Uterus (tissue), 2 donors: ENCODE results near the gene FAM184A.

Source experiments
- POLR2A ChIP-seq, 2 donors: fragments of 450-650 bp; IDR thresholded peaks; one replicate each; pipeline ENCODE4 v1.6.1; 2016; ENCODE audit warnings: antibody characterized with exemption in 2 of 2, mild to moderate bottlenecking in 1 of 2, moderate library complexity in 1 of 2
- TF ChIP-seq, protein P1 (sequence below), 4 experiments: fragments of 200-600 bp in 2 of 4; fragments of 450-650 bp in 2 of 4; sonication (generic) in 2 of 4; IDR thresholded peaks; one replicate each; pipeline ENCODE4 v1.5.1; 2016 to 2019; ENCODE audit warnings: antibody characterized with exemption in 4 of 4, mild to moderate bottlenecking in 2 of 4, moderate library complexity in 1 of 4

GRCh38 chr6:119078376-119079282 lies at the start of gene FAM184A:
- TF ChIP-seq, protein P1, sequence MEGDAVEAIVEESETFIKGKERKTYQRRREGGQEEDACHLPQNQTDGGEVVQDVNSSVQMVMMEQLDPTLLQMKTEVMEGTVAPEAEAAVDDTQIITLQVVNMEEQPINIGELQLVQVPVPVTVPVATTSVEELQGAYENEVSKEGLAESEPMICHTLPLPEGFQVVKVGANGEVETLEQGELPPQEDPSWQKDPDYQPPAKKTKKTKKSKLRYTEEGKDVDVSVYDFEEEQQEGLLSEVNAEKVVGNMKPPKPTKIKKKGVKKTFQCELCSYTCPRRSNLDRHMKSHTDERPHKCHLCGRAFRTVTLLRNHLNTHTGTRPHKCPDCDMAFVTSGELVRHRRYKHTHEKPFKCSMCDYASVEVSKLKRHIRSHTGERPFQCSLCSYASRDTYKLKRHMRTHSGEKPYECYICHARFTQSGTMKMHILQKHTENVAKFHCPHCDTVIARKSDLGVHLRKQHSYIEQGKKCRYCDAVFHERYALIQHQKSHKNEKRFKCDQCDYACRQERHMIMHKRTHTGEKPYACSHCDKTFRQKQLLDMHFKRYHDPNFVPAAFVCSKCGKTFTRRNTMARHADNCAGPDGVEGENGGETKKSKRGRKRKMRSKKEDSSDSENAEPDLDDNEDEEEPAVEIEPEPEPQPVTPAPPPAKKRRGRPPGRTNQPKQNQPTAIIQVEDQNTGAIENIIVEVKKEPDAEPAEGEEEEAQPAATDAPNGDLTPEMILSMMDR (IDR thresholded peaks at IDR 0.05): peak in 2 of 4 experiments; percentile 26 to 42
- peak; percentile 20 to 46 for TF ChIP-seq POLR2A (IDR thresholded peaks at IDR 0.05)
